ENCODE results near the gene CEP126.

The CEP126 gene

GRCh38 chr11:102014756-102015155, 99.9 kb downstream of the CEP126 start:
- DNase-seq, result no peak

- DNase-seq, result no peak
These were observed 102.2 kb downstream of the CEP126 start for GRCh38 chr11:102017026-102017425.

GRCh38 chr11:102026217-102026616, 111.4 kb downstream of the CEP126 start:
- DNase-seq, result no peak

GRCh38 chr11:102026959-102027358, 112.1 kb downstream of the CEP126 start:
- no peak for DNase-seq

GRCh38 chr11:102036757-102037156, 121.9 kb downstream of the CEP126 start:
- DNase-seq, result no peak

GRCh38 chr11:102046841-102047240, 132.0 kb downstream of the CEP126 start:
- no peak for DNase-seq

- peak; percentile 39 for DNase-seq
These were observed 132.6 kb downstream of the CEP126 start, which contains the start of gene CFAP300 for GRCh38 chr11:102047305-102047924. Gene CFAP300, plus strand, starts transcription at chr11:102047437. Its CDS starts 34 bp downstream, at chr11:102047471.

All from activated naive CD4-positive, alpha-beta T cell treated with Interleukin-2 at 50 U/mL for 16 hours (primary cell).